ENCODE results near the gene RGS13.
A peak's percentile ranks its signal among the peaks of the same experiment; 100 is the strongest.

RGS13 gene

GRCh38 chr1:192615055-192615454, 20.9 kb upstream of the RGS13 start:
- H3K27me3 ChIP-seq (ENCODE audit: insufficient read depth, poor library complexity, severe bottlenecking): no peaks in the 10 kb centered on the region
- DNase-seq (ENCODE audit: low read depth in 1 of 2, low spot score in 1 of 2): no peak
- H3K4me3 ChIP-seq (replicated peaks; ENCODE audit: insufficient read depth, low read length): no peak overlapping the region
- H3K27ac ChIP-seq (replicated peaks): no peak overlapping the region
- TF ChIP-seq SPI1 (IDR thresholded peaks at IDR 0.05; ENCODE audit: borderline replicate concordance, low read depth) (no peak), POLR2AphosphoS5 (IDR thresholded peaks at IDR 0.05; ENCODE audit: low read depth) (no peak), CTCF (IDR thresholded peaks at IDR 0.05; ENCODE audit: insufficient read depth, low read length) (no peak), REST (IDR thresholded peaks at IDR 0.05; ENCODE audit: insufficient replicate concordance, low read depth) (no peak), GABPA (IDR thresholded peaks at IDR 0.05; ENCODE audit: low read depth) (no peak)

GRCh38 chr1:192620071-192620635, 15.8 kb upstream of the RGS13 start:
- H3K27ac ChIP-seq (replicated peaks): no peak overlapping the region
- H3K4me3 ChIP-seq (replicated peaks; ENCODE audit: insufficient read depth, low read length): no peak overlapping the region
- TF ChIP-seq REST (IDR thresholded peaks at IDR 0.05; ENCODE audit: insufficient replicate concordance, low read depth) (no peak), SPI1 (IDR thresholded peaks at IDR 0.05; ENCODE audit: borderline replicate concordance, low read depth) (no peak), GABPA (IDR thresholded peaks at IDR 0.05; ENCODE audit: low read depth) (no peak), CTCF (IDR thresholded peaks at IDR 0.05; ENCODE audit: insufficient read depth, low read length) (no peak), POLR2AphosphoS5 (IDR thresholded peaks at IDR 0.05; ENCODE audit: low read depth) (no peak)
- no peaks in the 10 kb centered on the region for H3K27me3 ChIP-seq (ENCODE audit: insufficient read depth, poor library complexity, severe bottlenecking)
- DNase-seq (ENCODE audit: low read depth in 1 of 2, low spot score in 1 of 2): no peak

GRCh38 chr1:192626366-192627179, 9.4 kb upstream of the RGS13 start:
- no peak overlapping the region for H3K27ac ChIP-seq (replicated peaks)
- TF ChIP-seq POLR2AphosphoS5 (IDR thresholded peaks at IDR 0.05; ENCODE audit: low read depth): no peak
- TF ChIP-seq CTCF (IDR thresholded peaks at IDR 0.05; ENCODE audit: insufficient read depth, low read length): no peak
- DNase-seq (ENCODE audit: low read depth in 1 of 2, low spot score in 1 of 2): peak in 1 of 2 experiments; percentile 18
- no peaks in the 10 kb centered on the region for H3K27me3 ChIP-seq (ENCODE audit: insufficient read depth, poor library complexity, severe bottlenecking)
- H3K4me3 ChIP-seq (replicated peaks; ENCODE audit: insufficient read depth, low read length): no peak overlapping the region

All from HL-60 (cell line).